ENCODE results near the gene PLD3.

Gene PLD3

GRCh38 chr19:40380199-40381037, 31.9 kb downstream of the PLD3 start:
- TF ChIP-seq GATA3 (IDR thresholded peaks at IDR 0.05; ENCODE audit: low read depth, low read length) (no peak), GATA2 (IDR thresholded peaks at IDR 0.05; ENCODE audit: low read depth, low read length) (no peak)

- TF ChIP-seq GATA2 (IDR thresholded peaks at IDR 0.05; ENCODE audit: low read depth, low read length) (no peak), GATA3 (IDR thresholded peaks at IDR 0.05; ENCODE audit: low read depth, low read length) (no peak)
Observed at GRCh38 chr19:40381321-40381720, 32.8 kb downstream of the PLD3 start.

DNA sequence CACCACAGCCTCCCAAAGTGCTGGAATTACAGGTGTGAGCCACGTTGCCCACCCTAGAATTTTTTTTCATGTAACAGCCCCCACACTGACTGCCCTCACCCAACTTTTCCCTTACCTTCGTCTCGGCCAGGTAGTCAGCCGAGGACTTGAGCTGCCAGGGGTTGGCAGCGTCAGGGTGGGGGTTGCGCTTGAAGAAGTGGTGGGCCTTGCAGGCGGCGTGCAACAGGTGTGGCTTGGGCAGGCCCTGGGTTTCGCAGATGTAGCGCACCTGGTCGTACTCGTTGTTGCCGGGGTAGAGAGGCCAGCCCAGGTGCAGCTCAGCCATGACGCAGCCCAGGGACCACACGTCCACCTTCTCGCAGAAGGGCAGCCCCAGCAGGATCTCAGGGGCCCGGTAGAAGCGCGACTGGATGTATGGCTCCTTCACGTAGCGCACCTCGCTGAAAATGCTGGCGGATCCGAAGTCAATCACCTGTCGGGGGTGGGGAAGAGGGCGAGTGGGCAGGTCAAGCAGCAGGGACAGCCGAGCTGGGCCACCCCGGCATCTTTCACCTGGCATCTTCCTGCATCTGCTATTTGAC, 35.3 kb downstream of the PLD3 start:
- TF ChIP-seq GATA3 (IDR thresholded peaks at IDR 0.05; ENCODE audit: low read depth, low read length) (no peak), GATA2 (IDR thresholded peaks at IDR 0.05; ENCODE audit: low read depth, low read length) (no peak)

- TF ChIP-seq GATA3 (IDR thresholded peaks at IDR 0.05; ENCODE audit: low read depth, low read length) (no peak), GATA2 (IDR thresholded peaks at IDR 0.05; ENCODE audit: low read depth, low read length) (no peak)
Observed at GRCh38 chr19:40387155-40387554, 38.7 kb downstream of the PLD3 start.

DNA sequence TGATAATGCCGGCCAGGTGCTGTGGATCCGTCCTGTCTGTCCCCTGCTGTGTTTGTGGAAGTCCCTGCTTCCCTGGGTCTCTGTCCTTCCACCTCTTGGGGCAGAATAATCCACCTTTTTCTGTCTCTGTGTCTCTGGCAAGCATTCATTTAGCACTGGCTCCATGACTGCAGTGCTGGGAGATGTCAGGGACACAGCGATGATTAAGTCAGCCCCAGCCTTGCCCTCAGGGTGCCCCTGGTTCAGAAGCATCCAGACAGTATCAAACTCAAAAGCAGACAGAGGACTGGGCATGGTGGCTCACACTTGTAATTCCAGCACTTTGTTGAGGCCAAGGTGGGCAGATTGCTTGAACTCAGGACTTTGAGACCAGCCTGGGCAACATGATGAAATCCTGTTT, 40.0 kb downstream of the PLD3 start:
- TF ChIP-seq GATA2 (IDR thresholded peaks at IDR 0.05; ENCODE audit: low read depth, low read length) (no peak), GATA3 (IDR thresholded peaks at IDR 0.05; ENCODE audit: low read depth, low read length) (no peak)

DNA sequence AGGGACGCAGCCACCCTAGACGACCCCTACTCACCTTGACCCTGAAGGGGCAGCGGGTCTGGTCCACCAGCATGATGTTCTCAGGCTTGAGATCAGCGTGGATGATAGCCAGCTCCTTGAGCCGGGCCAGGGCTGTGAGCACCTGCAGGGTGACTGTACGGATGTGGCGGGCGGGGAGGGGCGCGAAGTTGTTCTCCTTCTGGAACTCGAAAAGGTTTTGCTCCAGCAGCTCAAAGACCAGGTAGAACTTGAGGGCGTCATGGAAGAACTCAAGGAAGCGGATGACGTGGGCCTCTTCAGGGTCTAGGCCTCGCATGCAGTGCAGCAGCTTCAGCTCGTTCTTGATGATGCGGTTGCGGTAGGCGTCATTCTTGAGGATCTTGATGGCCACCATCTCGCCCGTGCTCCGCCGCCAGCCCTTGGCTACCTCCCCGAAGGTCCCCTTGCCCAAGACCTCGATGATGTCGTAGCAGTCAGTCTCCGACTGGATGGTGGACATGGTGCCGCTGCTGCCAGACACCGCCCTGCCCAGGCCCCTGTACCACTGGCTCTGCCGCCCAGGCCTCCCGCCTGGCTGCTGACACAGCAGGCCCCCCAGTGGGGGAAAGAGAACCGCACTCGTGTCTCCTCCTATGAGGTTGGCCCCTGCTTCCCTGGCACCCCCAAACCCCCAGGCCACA, 41.0 kb downstream of the PLD3 start:
- TF ChIP-seq GATA2 (IDR thresholded peaks at IDR 0.05; ENCODE audit: low read depth, low read length), result no peak
- no peak for TF ChIP-seq GATA3 (IDR thresholded peaks at IDR 0.05; ENCODE audit: low read depth, low read length)

DNA sequence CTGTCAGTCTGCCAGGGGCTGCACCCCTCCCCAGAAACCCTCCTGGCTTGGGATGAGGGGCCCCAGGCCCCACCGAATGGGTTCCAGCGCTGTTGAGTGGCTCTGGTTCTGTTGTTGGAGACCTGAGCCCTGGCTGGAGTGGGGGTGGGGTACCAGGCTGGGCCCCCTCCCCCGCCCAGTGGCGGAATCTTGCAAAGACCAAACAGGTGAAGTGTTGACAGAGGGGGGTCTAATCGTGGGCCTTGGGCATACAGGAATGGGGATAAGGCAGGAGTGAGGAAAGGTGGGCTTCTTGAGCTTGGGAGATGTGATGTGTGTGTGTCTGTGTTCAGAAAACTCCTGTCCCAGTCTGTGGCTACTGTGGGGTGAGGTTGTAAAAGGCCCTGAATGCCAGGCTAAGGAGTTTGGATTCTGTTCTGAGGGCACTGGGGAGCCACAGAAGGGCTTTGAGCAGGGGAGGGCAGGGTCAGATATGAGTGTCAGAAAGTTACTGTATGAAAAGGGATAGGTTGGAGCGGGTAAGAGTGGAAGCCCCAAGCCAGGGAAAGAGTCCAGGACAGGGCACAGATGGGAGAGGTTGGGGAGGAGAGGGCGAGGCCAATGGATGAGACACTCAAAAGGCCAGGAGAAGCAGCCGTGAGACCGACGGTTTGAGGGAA, 41.7 kb downstream of the PLD3 start, which contains the start of gene HIPK4:
TSS of gene HIPK4 (minus strand) at position 98 of the 659 bp plus-strand sequence. CDS start 279 bp downstream, outside the sequence.
- TF ChIP-seq GATA2 (IDR thresholded peaks at IDR 0.05; ENCODE audit: low read depth, low read length) (no peak), GATA3 (IDR thresholded peaks at IDR 0.05; ENCODE audit: low read depth, low read length) (no peak)

DNA sequence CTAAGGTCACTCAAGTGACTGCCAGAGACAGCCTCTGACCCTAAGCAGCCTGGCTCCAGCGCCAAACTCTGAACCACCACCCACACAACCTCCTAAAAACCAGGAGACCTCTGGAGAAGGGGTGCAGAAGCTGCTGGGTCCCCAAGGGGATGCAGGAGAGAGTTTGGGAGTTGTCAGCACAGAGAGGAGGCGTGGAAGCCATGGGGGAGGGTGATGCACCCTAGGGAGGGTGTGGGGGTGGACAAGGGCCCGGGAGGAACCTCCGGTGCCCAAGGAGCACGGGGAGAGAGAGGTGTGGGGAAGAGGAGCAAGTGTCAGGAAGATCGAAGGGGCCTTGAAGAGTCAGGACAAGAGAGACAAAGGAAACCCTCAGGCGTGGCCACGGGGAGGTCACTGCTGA, 43.6 kb downstream of the PLD3 start:
- TF ChIP-seq GATA3 (IDR thresholded peaks at IDR 0.05; ENCODE audit: low read depth, low read length) (no peak), GATA2 (IDR thresholded peaks at IDR 0.05; ENCODE audit: low read depth, low read length) (no peak)

DNA sequence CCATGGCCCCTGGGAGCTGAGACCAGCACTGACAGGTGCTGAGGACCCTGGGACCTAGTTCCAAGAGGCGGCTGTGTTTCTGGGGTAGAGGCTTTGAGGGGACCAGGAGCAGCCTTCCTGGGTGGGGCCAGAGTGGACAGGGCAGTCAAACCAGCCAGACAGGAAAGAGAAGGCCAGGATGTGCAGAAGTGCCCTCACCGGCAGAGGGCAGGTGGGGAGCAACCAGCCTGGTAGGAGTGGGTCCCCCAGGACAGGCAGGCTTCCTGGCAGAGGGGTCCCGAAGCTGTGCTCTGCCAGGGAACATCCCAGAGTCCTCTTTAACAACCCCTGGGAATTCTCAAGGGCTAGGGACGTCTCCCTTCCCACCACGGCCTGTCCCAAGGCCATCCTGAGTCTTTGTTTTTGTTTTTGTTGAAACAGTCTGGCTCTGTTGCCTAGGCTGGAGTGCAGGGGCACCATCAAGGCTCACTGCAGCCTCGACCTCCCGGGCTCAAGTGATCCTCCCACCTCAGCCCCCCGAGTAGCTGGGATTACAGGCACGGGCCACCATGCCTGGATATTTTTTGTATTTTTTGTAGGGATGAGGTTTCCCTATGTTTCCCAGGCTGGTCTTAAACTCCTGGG, 44.5 kb downstream of the PLD3 start:
- no peak for TF ChIP-seq GATA3 (IDR thresholded peaks at IDR 0.05; ENCODE audit: low read depth, low read length)
- no peak for TF ChIP-seq GATA2 (IDR thresholded peaks at IDR 0.05; ENCODE audit: low read depth, low read length)

DNA sequence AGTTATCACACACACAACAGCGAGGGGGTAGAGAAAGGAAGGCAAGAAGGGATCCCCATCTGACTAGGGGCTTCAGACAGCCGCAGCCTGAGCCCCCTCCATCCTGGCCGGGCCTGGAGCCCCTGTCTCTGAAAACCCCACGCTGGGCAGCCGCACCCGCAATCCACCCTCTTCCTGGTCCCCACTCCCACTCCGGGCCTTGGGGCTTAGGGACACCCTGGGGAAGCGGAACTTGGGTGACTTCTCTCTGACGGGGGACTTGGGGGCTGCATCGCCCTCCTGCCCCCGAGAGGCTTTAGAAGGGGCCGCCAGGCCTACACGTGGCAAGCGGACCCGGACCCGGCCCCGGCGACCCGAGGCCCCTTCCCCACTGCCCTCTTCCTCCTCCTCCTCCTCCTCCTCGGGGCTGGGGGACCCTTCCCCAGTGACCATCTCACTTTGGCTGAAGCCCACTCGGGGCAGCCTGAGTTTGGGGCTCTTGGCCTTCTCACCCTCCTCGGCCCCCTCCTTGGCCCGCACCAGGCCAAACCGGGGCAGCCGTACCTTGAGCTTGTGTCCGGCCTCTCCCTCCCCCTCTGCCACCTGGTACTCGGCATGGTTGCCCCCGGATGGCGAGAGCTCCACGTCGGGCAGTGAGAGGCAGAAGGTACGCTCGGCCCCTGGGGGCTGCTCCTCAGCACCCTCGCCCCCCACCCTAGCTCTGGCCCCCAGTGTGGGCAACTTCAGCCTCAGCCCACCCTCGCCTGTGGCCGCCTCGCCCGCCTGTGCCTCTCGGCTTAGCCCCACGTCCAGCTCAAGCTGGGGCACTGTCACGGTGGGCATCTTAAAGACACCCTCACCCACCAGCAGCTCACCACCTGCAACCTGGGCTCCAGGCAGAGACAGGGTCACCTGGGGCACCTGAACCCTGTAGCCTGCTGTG, 45.7 kb downstream of the PLD3 start:
- no peak for TF ChIP-seq GATA3 (IDR thresholded peaks at IDR 0.05; ENCODE audit: low read depth, low read length)
- no peak for TF ChIP-seq GATA2 (IDR thresholded peaks at IDR 0.05; ENCODE audit: low read depth, low read length)

GRCh38 chr19:40394816-40395210, 46.3 kb downstream of the PLD3 start:
- TF ChIP-seq GATA3 (IDR thresholded peaks at IDR 0.05; ENCODE audit: low read depth, low read length) (no peak), GATA2 (IDR thresholded peaks at IDR 0.05; ENCODE audit: low read depth, low read length) (no peak)

- TF ChIP-seq GATA2 (IDR thresholded peaks at IDR 0.05; ENCODE audit: low read depth, low read length) (no peak), GATA3 (IDR thresholded peaks at IDR 0.05; ENCODE audit: low read depth, low read length) (no peak)
Observed at GRCh38 chr19:40395956-40396355, 47.5 kb downstream of the PLD3 start.
